ENCODE results near the gene SLC7A11. TPM values are rescaled to one million over a fixed set of nuclear protein-coding genes. Genes with fewer than 3 reads are reported as not detected.

Gene SLC7A11
- total RNA-seq, 1 donor = 1.9 TPM

- H3K9me3 ChIP-seq (ENCODE audit: low read depth, low read length) = no peaks in the 10 kb centered on the region
- H3K27me3 ChIP-seq (ENCODE audit: insufficient read depth, low read length) = no peaks in the 10 kb centered on the region
- no peaks in the 10 kb centered on the region for H3K4me1 ChIP-seq (ENCODE audit: insufficient read depth, low read length)
- H3K4me3 ChIP-seq (ENCODE audit: low read length) = no peak overlapping the region
These were observed 64.7 kb downstream of the SLC7A11 start for GRCh38 chr4:138177278-138177968.

GRCh38 chr4:138174981-138175794 lies 67.0 kb downstream of the SLC7A11 start:
- no peaks in the 10 kb centered on the region for H3K27me3 ChIP-seq (ENCODE audit: insufficient read depth, low read length)
- no peaks in the 10 kb centered on the region for H3K9me3 ChIP-seq (ENCODE audit: low read depth, low read length)
- no peak overlapping the region for H3K4me3 ChIP-seq (ENCODE audit: low read length)
- H3K4me1 ChIP-seq (ENCODE audit: insufficient read depth, low read length) = no peaks in the 10 kb centered on the region

- H3K4me3 ChIP-seq (ENCODE audit: low read length) = no peak overlapping the region
- H3K9me3 ChIP-seq (ENCODE audit: low read depth, low read length) = no peaks in the 10 kb centered on the region
- no peaks in the 10 kb centered on the region for H3K27me3 ChIP-seq (ENCODE audit: insufficient read depth, low read length)
- no peaks in the 10 kb centered on the region for H3K4me1 ChIP-seq (ENCODE audit: insufficient read depth, low read length)
These were observed 77.9 kb downstream of the SLC7A11 start for GRCh38 chr4:138164208-138164607.

GRCh38 chr4:138163171-138163570 lies 79.0 kb downstream of the SLC7A11 start:
- Histone ChIP-seq H3K27me3 (ENCODE audit: insufficient read depth, low read length) (no peaks in the 10 kb centered on the region), H3K4me3 (ENCODE audit: low read length) (no peak overlapping the region), H3K9me3 (ENCODE audit: low read depth, low read length) (no peaks in the 10 kb centered on the region), H3K4me1 (ENCODE audit: insufficient read depth, low read length) (no peaks in the 10 kb centered on the region)

GRCh38 chr4:138162259-138162658 lies 79.9 kb downstream of the SLC7A11 start:
- Histone ChIP-seq H3K9me3 (ENCODE audit: low read depth, low read length) (no peaks in the 10 kb centered on the region), H3K4me3 (ENCODE audit: low read length) (no peak overlapping the region), H3K27me3 (ENCODE audit: insufficient read depth, low read length) (no peaks in the 10 kb centered on the region), H3K4me1 (ENCODE audit: insufficient read depth, low read length) (no peaks in the 10 kb centered on the region)

GRCh38 chr4:138161351-138161750 lies 80.8 kb downstream of the SLC7A11 start:
- no peaks in the 10 kb centered on the region for H3K4me1 ChIP-seq (ENCODE audit: insufficient read depth, low read length)
- H3K4me3 ChIP-seq (ENCODE audit: low read length) = no peak overlapping the region
- no peaks in the 10 kb centered on the region for H3K9me3 ChIP-seq (ENCODE audit: low read depth, low read length)
- H3K27me3 ChIP-seq (ENCODE audit: insufficient read depth, low read length) = no peaks in the 10 kb centered on the region

GRCh38 chr4:138158746-138159297 lies 83.3 kb downstream of the SLC7A11 start:
- Histone ChIP-seq H3K27me3 (ENCODE audit: insufficient read depth, low read length) (no peaks in the 10 kb centered on the region), H3K9me3 (ENCODE audit: low read depth, low read length) (no peaks in the 10 kb centered on the region), H3K4me1 (ENCODE audit: insufficient read depth, low read length) (no peaks in the 10 kb centered on the region), H3K4me3 (ENCODE audit: low read length) (no peak overlapping the region)

GRCh38 chr4:138140879-138141278 lies 101.3 kb downstream of the SLC7A11 start:
- no peaks in the 10 kb centered on the region for H3K27me3 ChIP-seq (ENCODE audit: insufficient read depth, low read length)
- no peak overlapping the region for H3K4me3 ChIP-seq (ENCODE audit: low read length)
- H3K9me3 ChIP-seq (ENCODE audit: low read depth, low read length) = no peaks in the 10 kb centered on the region
- H3K4me1 ChIP-seq (ENCODE audit: insufficient read depth, low read length) = no peaks in the 10 kb centered on the region

GRCh38 chr4:138138774-138139173 lies 103.4 kb downstream of the SLC7A11 start:
- H3K4me1 ChIP-seq (ENCODE audit: insufficient read depth, low read length) = no peaks in the 10 kb centered on the region
- no peaks in the 10 kb centered on the region for H3K9me3 ChIP-seq (ENCODE audit: low read depth, low read length)
- H3K4me3 ChIP-seq (ENCODE audit: low read length) = no peak overlapping the region
- H3K27me3 ChIP-seq (ENCODE audit: insufficient read depth, low read length) = no peaks in the 10 kb centered on the region

- Histone ChIP-seq H3K9me3 (ENCODE audit: low read depth, low read length) (no peaks in the 10 kb centered on the region), H3K4me1 (ENCODE audit: insufficient read depth, low read length) (no peaks in the 10 kb centered on the region), H3K4me3 (ENCODE audit: low read length) (no peak overlapping the region), H3K27me3 (ENCODE audit: insufficient read depth, low read length) (no peaks in the 10 kb centered on the region)
These were observed 106.5 kb downstream of the SLC7A11 start for GRCh38 chr4:138135610-138136009.

- no peaks in the 10 kb centered on the region for H3K4me1 ChIP-seq (ENCODE audit: insufficient read depth, low read length)
- H3K27me3 ChIP-seq (ENCODE audit: insufficient read depth, low read length) = no peaks in the 10 kb centered on the region
- no peak overlapping the region for H3K4me3 ChIP-seq (ENCODE audit: low read length)
- H3K9me3 ChIP-seq (ENCODE audit: low read depth, low read length) = no peaks in the 10 kb centered on the region
These were observed 123.9 kb downstream of the SLC7A11 start for GRCh38 chr4:138118270-138118669.

GRCh38 chr4:138115053-138115452 lies 127.1 kb downstream of the SLC7A11 start:
- Histone ChIP-seq H3K27me3 (ENCODE audit: insufficient read depth, low read length) (no peaks in the 10 kb centered on the region), H3K4me1 (ENCODE audit: insufficient read depth, low read length) (no peaks in the 10 kb centered on the region), H3K4me3 (ENCODE audit: low read length) (no peak overlapping the region)

GRCh38 chr4:138114434-138114833 lies 127.7 kb downstream of the SLC7A11 start:
- Histone ChIP-seq H3K4me3 (ENCODE audit: low read length) (no peak overlapping the region), H3K9me3 (ENCODE audit: low read depth, low read length) (no peaks in the 10 kb centered on the region), H3K27me3 (ENCODE audit: insufficient read depth, low read length) (no peaks in the 10 kb centered on the region), H3K4me1 (ENCODE audit: insufficient read depth, low read length) (no peaks in the 10 kb centered on the region)

More at GRCh38 chr4:138115053-138115452, 127.1 kb downstream of the SLC7A11 start:
- no peaks in the 10 kb centered on the region for H3K9me3 ChIP-seq (ENCODE audit: low read depth, low read length)
